DOHH2 (cell line): Measurements from ENCODE around the gene MACROD1.

Experiments used
- EZH2phosphoT487 ChIP-seq: fragments of 200-600 bp; sonication (generic); IDR thresholded peaks from 2 replicates; pipeline ENCODE4 v1.6.1; 2017; ENCODE audit warnings: borderline replicate concordance, mild to moderate bottlenecking, antibody characterized with exemption, low read length, moderate library complexity, mixed read lengths
- TF ChIP-seq, protein P1 (sequence below): fragments of 200-600 bp; sonication (generic); IDR thresholded peaks from one replicate; pipeline ENCODE4 v1.5.1; 2014; ENCODE audit warnings: antibody characterized with exemption, mild to moderate bottlenecking, low read depth, low read length; ENCODE audit not compliant: poor library complexity, severe bottlenecking

DNA sequence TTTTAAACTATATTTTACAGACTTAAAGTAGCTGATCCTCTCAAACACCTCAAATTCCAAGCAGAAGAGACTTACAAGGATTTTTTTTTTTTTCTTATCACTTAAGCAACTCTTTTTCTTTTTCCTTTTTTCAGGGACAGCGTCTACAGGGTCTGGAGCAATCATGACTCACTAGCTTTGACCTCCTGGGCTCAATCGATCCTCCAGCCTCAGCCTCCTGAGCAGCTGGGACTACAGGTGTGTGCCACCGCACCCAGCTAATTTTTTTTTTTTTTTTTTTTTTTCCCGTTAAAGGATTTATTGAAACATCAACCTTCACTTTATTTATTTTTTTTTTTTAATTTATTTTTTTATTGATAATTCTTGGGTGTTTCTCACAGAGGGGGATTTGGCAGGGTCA lies 4.5 kb upstream of the MACROD1 start:
- TF ChIP-seq, protein P1, sequence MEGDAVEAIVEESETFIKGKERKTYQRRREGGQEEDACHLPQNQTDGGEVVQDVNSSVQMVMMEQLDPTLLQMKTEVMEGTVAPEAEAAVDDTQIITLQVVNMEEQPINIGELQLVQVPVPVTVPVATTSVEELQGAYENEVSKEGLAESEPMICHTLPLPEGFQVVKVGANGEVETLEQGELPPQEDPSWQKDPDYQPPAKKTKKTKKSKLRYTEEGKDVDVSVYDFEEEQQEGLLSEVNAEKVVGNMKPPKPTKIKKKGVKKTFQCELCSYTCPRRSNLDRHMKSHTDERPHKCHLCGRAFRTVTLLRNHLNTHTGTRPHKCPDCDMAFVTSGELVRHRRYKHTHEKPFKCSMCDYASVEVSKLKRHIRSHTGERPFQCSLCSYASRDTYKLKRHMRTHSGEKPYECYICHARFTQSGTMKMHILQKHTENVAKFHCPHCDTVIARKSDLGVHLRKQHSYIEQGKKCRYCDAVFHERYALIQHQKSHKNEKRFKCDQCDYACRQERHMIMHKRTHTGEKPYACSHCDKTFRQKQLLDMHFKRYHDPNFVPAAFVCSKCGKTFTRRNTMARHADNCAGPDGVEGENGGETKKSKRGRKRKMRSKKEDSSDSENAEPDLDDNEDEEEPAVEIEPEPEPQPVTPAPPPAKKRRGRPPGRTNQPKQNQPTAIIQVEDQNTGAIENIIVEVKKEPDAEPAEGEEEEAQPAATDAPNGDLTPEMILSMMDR = no peak
- no peak for TF ChIP-seq EZH2phosphoT487
